AG04450 (cell line): ENCODE measurements around the gene VASH2. TPM values are rescaled to one million over a fixed set of nuclear protein-coding genes. Genes with fewer than 3 reads are reported as not detected.
"Not testable (repeated sequence)": the region's sequence is repeated elsewhere in the genome, so short reads cannot be mapped to it uniquely, and the experiment has no call there.

ENCODE experiments used
- CTCF ChIA-PET: fragments of 300-600, 350-600 bp; formaldehyde crosslinking; extraction: SDS; loops from one replicate; lab custom pipeline; 2022; ENCODE audit warnings: antibody characterized with exemption, inconsistent platforms; lab: Charles Lee
- POLR2A ChIA-PET: fragments of 350-600 bp; formaldehyde crosslinking; extraction: SDS; loops from one replicate; lab custom pipeline; 2021; ENCODE audit warnings: antibody characterized with exemption, inconsistent platforms; lab: Yijun Ruan, JAX
- DNase-seq: peaks from one replicate; pipeline ENCODE4 v3.0.0-alpha.2; 2011; ENCODE audit warnings: low read depth, low spot score
- H3K27ac ChIP-seq: one replicate; pipeline ENCODE4 v1.5.1; 2012; ENCODE audit warnings: low read depth, low read length, control low read depth
- H3K27me3 ChIP-seq: one replicate; pipeline ENCODE4 v1.6.0; 2012; ENCODE audit warnings: low read length; ENCODE audit not compliant: control insufficient read depth, insufficient read depth
- H3K4me3 ChIP-seq: 2 replicates; pipeline ENCODE4 v1.5.1; 2011; ENCODE audit warnings: mild to moderate bottlenecking, low read depth, low read length, control low read depth
- H3K9me3 ChIP-seq: 2 replicates; pipeline ENCODE4 v1.5.1; 2012; ENCODE audit warnings: low read length; ENCODE audit not compliant: control insufficient read depth, insufficient read depth
- CTCF ChIP-seq: IDR thresholded peaks from 2 replicates; pipeline ENCODE4 v1.5.1; 2011; ENCODE audit warnings: low read depth, low read length, control low read depth, inconsistent platforms
- polyA plus RNA-seq: library from polyadenylated mRNA; depleted of rRNA; stranded (reverse); fragments of >200 nt; gene quantifications from 2 replicates; pipeline ENCODE4 v1.2.3, GENCODE V29; 2011

VASH2 gene
- polyA plus RNA-seq, 1 experiment: 4.2 TPM

- ChIA-PET POLR2A (no interaction called here), CTCF (interaction anchor here (1.2 to 3.3 kb wide), 3 partner anchors 9 to 321 kb away, joined by 4 to 20 read pairs (median 6); no protein-coding TSS in a partner anchor)
- H3K27ac ChIP-seq: no peak overlapping the region
- H3K9me3 ChIP-seq: no peaks in the 10 kb centered on the region
- DNase-seq: no peak
- TF ChIP-seq CTCF: no peak
- no peak overlapping the region for H3K4me3 ChIP-seq
- no peaks in the 10 kb centered on the region for H3K27me3 ChIP-seq
These were observed 36.2 kb downstream of the VASH2 start for GRCh38 chr1:212986551-212986950.

- Histone ChIP-seq H3K4me3 (no peak overlapping the region), H3K27ac (no peak overlapping the region), H3K9me3 (no peaks in the 10 kb centered on the region), H3K27me3 (no peaks in the 10 kb centered on the region)
- ChIA-PET POLR2A (no interaction called here), CTCF (interaction anchor here (1.1 to 1.4 kb wide), 3 partner anchors 20 to 532 kb away, joined by 4 to 5 read pairs (median 4); no protein-coding TSS in a partner anchor)
- TF ChIP-seq CTCF: no peak
- peak; percentile 10 for DNase-seq
These were observed 37.5 kb downstream of the VASH2 start for GRCh38 chr1:212987702-212988322.

- Histone ChIP-seq H3K4me3 (no peak overlapping the region), H3K27me3 (no peaks in the 10 kb centered on the region), H3K9me3 (no peaks in the 10 kb centered on the region), H3K27ac (no peak overlapping the region)
- CTCF ChIA-PET: interaction anchor here (0.5 to 2.1 kb wide), 7 partner anchors 14 to 1856 kb away, joined by 3 to 9 read pairs (median 4); no protein-coding TSS in a partner anchor
- TF ChIP-seq CTCF: no peak
- POLR2A ChIA-PET: interaction anchor here (0.5 kb wide), 1 partner anchor 173 kb away, joined by 3 read pairs; no protein-coding TSS in a partner anchor
- DNase-seq: no peak
These were observed 39.9 kb downstream of the VASH2 start for GRCh38 chr1:212990276-212990675.

- CTCF ChIA-PET: interaction anchor here (0.6 to 4.1 kb wide), 20 partner anchors 8 to 538 kb away, joined by 3 to 50 read pairs (median 9); partner anchors contain the start of genes NSL1 and TATDN3
- H3K4me3 ChIP-seq, DNase-seq, H3K27me3 ChIP-seq, H3K9me3 ChIP-seq, H3K27ac ChIP-seq: not testable (repeated sequence)
- POLR2A ChIA-PET: interaction anchor here (1.3 kb wide), 1 partner anchor 69 kb away, joined by 3 read pairs; no protein-coding TSS in a partner anchor
These were observed 43.6 kb downstream of the VASH2 start for GRCh38 chr1:212993960-212994359.

GRCh38 chr1:212994926-212995325 is 44.6 kb downstream of the VASH2 start:
- ChIA-PET POLR2A (interaction anchor here (1.3 kb wide), 1 partner anchor 70 kb away, joined by 3 read pairs; no protein-coding TSS in a partner anchor), CTCF (interaction anchor here (0.5 to 4.1 kb wide), 48 partner anchors 9 to 616 kb away, joined by 3 to 50 read pairs (median 4); partner anchors contain the start of genes FLVCR1, NSL1 and TATDN3)
- no peak overlapping the region for H3K4me3 ChIP-seq
- DNase-seq: no peak
- H3K9me3 ChIP-seq: no peaks in the 10 kb centered on the region
- H3K27ac ChIP-seq: no peak overlapping the region
- TF ChIP-seq CTCF: no peak
- H3K27me3 ChIP-seq: no peaks in the 10 kb centered on the region
